HG02884 (cell line): Measurements from ENCODE around the gene C11orf65.
A peak's percentile ranks its signal among the peaks of the same experiment; 100 is the strongest.

Source experiments
- ATAC-seq: cut with Tn5 transposase; IDR thresholded peaks from one replicate; pipeline ENCODE4 v1.9.1; 2021; ENCODE audit warnings: mild to moderate bottlenecking, moderate library complexity; ENCODE audit not compliant: unreplicated experiment

The C11orf65 gene, protein sequence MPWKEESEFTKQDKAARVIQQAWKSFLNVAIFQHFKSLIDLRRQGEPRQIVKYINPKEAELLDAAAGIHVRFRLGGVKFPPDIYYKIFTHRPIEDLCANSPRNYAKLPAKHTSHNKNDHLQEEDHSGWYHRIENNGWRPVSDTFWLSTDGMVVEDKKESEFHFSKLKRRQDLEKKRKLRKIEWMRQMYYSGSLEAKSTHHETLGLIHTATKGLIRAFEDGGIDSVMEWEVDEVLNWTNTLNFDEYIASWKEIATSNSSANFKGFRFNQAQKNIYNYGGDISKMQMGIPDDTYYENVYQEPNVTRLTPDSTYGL

GRCh38 chr11:108467091-108467823 lies at the start of gene C11orf65:
Gene C11orf65 (minus strand): TSS chr11:108467529. CDS start chr11:108461559, 5,970 bp downstream.
- ATAC-seq = peak; percentile 99

DNA sequence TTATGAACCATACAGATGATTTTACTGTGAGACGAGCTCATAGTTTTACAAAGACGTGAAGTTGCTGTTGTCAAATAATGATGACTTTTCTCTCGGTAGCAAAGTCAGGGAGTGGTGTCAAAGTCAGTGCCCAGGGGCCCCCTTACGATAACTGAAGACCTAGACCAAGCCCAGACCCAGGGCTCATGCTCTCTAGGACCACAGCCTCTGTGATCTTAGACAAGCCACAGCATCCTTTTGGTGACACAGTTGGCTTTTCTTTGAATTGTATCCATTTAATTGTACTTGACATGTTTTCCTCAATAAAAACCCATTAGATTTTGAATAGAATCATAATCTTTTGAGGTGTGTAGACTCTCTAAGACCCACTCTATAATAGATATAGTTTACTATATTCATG lies 48.8 kb upstream of the C11orf65 start:
- ATAC-seq = no peak

DNA sequence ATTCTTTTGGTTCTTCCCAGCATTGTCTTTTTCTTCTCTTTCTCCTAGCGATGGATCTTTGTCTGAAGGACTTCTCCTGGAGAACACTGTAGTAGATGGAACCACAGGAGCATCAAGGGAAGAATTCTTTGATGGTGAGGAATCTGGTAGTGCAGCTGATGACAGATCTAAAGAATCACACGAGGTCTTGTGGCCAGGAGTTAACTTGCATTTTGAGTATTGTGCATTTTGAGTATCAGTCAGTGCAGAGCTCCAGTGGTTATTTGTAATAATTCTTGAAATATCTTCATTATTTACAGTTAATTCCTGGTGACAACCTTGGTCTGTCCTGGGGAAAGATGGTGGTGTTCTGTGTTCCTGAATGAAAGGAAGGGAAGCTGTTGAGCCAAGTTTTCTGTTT lies 45.4 kb upstream of the C11orf65 start:
- ATAC-seq = no peak

- no peak for ATAC-seq
Observed at GRCh38 chr11:108511851-108512474, 44.6 kb upstream of the C11orf65 start.

GRCh38 chr11:108508653-108509593 lies 41.6 kb upstream of the C11orf65 start:
- ATAC-seq = no peak

DNA sequence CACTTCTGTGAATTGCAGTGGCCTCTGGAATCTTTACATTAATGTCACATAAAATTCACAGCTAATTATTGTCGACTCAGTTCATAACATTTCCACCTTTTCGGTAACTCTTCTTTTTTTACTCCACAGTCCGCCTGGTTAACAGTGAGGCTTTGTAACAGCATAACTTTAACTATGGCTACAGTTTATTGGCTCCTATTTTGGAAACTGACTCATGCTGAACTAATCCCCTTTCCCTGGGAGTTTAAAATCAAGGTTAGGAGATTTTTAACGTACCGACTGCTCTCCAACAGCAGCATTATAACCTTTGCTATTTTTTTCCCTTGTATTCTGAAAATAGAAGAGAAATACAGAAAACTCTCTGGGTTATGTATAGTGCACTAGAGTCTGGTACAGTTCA lies 34.1 kb upstream of the C11orf65 start:
- ATAC-seq = no peak

GRCh38 chr11:108500721-108501120 lies 33.4 kb upstream of the C11orf65 start:
- no peak for ATAC-seq

GRCh38 chr11:108500169-108500568 lies 32.8 kb upstream of the C11orf65 start:
- ATAC-seq = no peak

- no peak for ATAC-seq
Observed at GRCh38 chr11:108498816-108499408, 31.6 kb upstream of the C11orf65 start.

GRCh38 chr11:108498046-108498815 lies 30.9 kb upstream of the C11orf65 start, which contains the start of gene POGLUT3:
Gene POGLUT3 (minus strand): TSS chr11:108498384. CDS start chr11:108498366, 18 bp downstream.
- peak; percentile 48 for ATAC-seq

DNA sequence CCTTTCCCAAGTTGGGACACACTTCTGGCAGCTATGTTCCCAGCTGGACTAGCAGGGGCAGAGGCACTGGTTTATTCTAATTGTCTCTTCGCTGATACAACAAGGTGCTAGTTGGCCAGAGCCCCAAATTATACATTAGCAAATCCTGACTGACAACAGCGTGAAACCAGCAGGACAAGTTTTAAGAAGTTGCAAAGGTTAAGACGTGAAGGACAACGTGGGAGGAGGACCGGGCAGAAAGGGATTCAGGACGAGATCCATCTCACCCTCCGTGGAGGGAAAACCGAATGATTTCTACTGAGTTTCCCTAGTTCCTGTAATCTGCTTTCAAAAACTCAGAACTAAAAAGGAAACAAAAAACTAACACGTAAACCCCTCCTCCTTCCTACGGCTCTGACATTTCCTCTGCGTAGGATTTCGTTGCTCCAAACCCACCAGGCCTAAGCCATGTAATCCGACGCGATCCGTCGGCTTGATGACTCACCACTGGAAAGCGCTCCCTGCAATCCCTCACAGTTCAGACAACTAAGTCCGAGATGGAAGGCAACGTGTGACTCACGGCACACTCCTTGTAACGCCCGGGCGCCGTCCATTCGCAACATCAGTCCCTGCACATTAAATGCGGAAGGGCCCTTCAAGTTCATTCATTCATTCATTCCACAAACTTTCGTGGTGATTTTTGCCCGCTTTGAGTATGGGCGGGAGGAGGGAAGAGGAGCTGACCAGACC lies 30.2 kb upstream of the C11orf65 start:
- peak; percentile 56 for ATAC-seq

DNA sequence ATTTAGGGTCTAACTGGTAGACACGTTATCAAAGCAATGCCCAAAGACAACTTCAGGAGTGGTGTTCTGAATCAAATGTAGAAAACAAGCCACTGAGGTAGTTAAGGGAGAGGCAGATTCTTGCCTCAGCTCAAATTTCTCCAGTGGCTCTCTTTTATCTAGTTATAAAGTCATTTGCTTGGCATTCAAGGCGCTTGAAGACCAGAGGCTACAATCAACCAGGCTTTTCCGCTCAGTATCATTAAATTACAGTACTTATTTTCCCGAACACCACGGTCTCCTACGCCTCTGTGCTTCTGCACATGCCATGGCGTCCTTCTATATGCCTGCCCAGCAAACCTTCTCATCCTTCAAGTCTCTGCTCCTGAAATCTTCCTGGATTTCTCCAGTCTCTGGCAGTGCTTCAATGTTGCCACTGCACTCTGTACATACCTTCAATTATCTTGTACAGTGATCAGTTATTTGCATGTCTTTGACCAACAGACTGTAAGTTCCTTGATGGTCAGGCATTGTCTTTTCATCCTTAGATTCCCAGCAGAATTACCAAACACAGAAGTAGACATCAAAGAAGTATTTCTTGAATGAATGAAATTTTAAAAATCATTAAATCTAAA lies 29.4 kb upstream of the C11orf65 start:
- ATAC-seq = no peak

DNA sequence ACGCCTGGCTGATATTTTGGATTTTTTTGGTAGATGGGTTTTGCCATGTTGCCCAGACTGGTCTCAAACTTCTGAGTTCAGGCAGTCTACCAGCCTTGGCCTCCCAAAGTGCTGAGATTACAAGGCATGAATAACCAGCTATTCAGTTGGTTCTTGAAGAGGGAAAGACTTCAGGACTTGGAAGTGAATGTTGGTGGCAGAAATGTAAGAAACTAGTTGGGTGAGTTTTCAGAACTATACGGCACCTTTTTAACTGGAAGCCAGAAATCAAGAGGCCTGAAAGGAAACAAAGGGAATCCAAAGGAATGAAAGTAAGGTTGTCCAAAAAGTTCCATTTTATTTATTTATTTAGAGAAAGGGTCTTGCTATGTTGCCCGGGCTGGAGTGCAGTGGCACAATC lies 28.0 kb upstream of the C11orf65 start:
- ATAC-seq = no peak

DNA sequence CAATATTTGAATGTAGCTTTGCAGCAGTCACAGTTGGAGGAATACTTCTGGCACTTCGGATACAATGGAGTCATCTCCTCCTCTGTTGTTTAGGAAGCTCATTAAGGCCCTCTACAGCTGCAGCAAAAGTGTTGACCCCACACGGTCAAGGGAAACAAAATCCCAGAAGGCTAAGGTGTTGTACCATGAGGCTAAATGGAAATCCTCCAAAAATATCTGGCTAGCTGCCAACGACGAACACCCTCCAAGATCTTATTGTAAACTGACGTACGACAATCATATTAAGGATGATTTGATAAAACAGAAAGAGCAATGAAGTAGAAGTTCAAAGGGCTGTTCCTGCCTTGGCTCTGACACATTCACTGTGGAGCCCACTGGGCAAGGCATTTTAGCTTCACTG lies 26.9 kb upstream of the C11orf65 start:
- ATAC-seq = no peak

GRCh38 chr11:108491936-108492335 lies 24.6 kb upstream of the C11orf65 start:
- ATAC-seq = no peak

- ATAC-seq = no peak
Observed at GRCh38 chr11:108486828-108487227, 19.5 kb upstream of the C11orf65 start.

DNA sequence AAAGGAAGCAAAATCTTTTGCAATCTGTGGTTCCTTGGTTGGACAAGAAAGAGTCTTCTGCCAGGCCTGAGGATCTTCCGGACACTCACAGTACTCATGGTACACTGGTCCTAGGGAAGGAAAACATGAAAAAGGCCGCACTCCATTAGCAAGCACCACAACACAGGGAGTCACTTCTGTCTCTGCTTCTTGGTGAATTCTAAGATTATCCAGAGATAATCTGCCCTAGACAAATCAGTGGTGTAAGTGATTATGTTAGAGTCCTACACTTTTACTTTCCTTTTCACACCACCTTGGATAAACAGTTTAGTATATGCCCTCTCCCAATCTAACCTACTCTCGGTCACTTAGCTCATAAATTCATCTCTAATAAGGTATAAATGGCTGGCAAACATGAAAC lies 19.0 kb upstream of the C11orf65 start:
- ATAC-seq = no peak

- no peak for ATAC-seq
Observed at GRCh38 chr11:108483163-108483562, 15.8 kb upstream of the C11orf65 start.
